Psoas muscle (tissue), 8 donors: Measurements from ENCODE around the gene HOXD8. TPM values are rescaled to one million over a fixed set of nuclear protein-coding genes. Genes with fewer than 3 reads are reported as not detected.

Experiments used
- ATAC-seq, 4 donors: fragments of 200-7000 bp; cut with Tn5 transposase; one replicate each; pipeline ENCODE4 v1.9.1; 2020; ENCODE audit warnings: moderate library complexity in 3 of 4, mild to moderate bottlenecking in 2 of 4
- DNase-seq, 2 donors: peaks; one replicate each; pipeline ENCODE4 v3.0.0-alpha.2; 2020
- H3K27ac ChIP-seq: fragments of 200-600 bp; one replicate; pipeline ENCODE4 v1.8.0; 2022
- H3K27me3 ChIP-seq, 3 donors: fragments of 200-600 bp in 1 of 3; one replicate each; pipeline versions ENCODE4 v1.6.1 to v1.8.0; 2013 to 2022; ENCODE audit warnings: low read length in 2 of 3, mild to moderate bottlenecking in 2 of 3, moderate library complexity in 1 of 3; ENCODE audit not compliant: insufficient read depth in 3 of 3
- H3K36me3 ChIP-seq, 2 donors: fragments of 200-600 bp in 1 of 2; one replicate each; pipeline versions ENCODE4 v1.6.1 to v1.8.0; 2013 to 2022; ENCODE audit warnings: low read depth in 1 of 2, mild to moderate bottlenecking in 1 of 2, moderate library complexity in 1 of 2; ENCODE audit not compliant: insufficient read depth in 1 of 2
- H3K4me1 ChIP-seq: fragments of 200-600 bp; one replicate; pipeline ENCODE4 v1.8.0; 2022
- H3K4me3 ChIP-seq: fragments of 200-600 bp; one replicate; pipeline ENCODE4 v1.8.0; 2022; ENCODE audit warnings: mild to moderate bottlenecking
- H3K9me3 ChIP-seq: fragments of 200-600 bp; one replicate; pipeline ENCODE4 v1.8.0; 2022
- CTCF ChIP-seq: fragments of 200-600 bp; IDR thresholded peaks from one replicate; pipeline ENCODE4 v1.8.0; 2022; ENCODE audit warnings: antibody characterized with exemption
- WGBS, 3 donors: extraction: QIAGEN DNeasy Blood & Tissue Kit; methylation state at CpG; one replicate each; pipeline versions ENCODE4 v1.1.6 to v1.1.7; 2013; 5-methylcytosine and 5-hydroxymethylcytosine counted together
- intact Hi-C, 2 donors: fragments of 100-400 bp; cut with DNase I; formaldehyde crosslinking; loops; one replicate each; pipeline versions ENCODE4 v1.11.0 to v1.14.2; 2022
- polyA plus RNA-seq, 3 donors: library from polyadenylated mRNA; stranded (reverse); fragments of 200-250 nt; gene quantifications; one replicate each; pipeline ENCODE4 v1.2.3, GENCODE V29; 2013
- total RNA-seq, 4 donors: library from RNA; stranded (reverse); fragmentation: NEBNext Ultra II Directional in 2 of 4; extraction: Animal tissue kit (Norgen Biotek cat#: 25700) in 2 of 4; gene quantifications; one replicate each; pipeline versions ENCODE4 v1.2.1 to v1.2.4, GENCODE V29; 2021 to 2023
- donor health status: healthy with polysubstance abuse.
- donor health status: DM: no; HTN: no; CAD: no; lungs with moderate emphysema.
- donor health status: Bipolar disorder and iron deficiency.
- donor health status: healthy.
- donor health status: DM: yes; HTN: yes; CAD: no.
- donor health status: DM: no; HTN: no; CAD: no.
- donor health status: DM: no; HTN: no; CAD: no.
- donor health status: DM: yes; HTN: yes; CAD: no.

The HOXD8 gene
- total and polyA plus RNA-seq, 7 donors, result 3.3 to 52.5 (median 12.9) TPM

- H3K4me3 ChIP-seq, result no peak overlapping the region
- intact Hi-C loops, result no loop called here
- peaks cover 14% of the 10 kb centered on the region for H3K4me1 ChIP-seq
- peaks cover 4 to 99% (median 68%) of the 10 kb centered on the region in 3 donors for H3K27me3 ChIP-seq
- no peaks in the 10 kb centered on the region for H3K9me3 ChIP-seq
- ATAC-seq (no peak), DNase-seq (no peak)
- H3K36me3 ChIP-seq, result no peaks in the 10 kb centered on the region
- WGBS, 3 donors, result 1 to 4% (median 3%) methylated on average over 25 to 59 of the region's 59 CpGs
- no peak overlapping the region for H3K27ac ChIP-seq
- TF ChIP-seq CTCF, result no peak
These were observed 21.7 kb upstream of the HOXD8 start for GRCh38 chr2:176107731-176108181.

GRCh38 chr2:176109192-176109901 is 20.2 kb upstream of the HOXD8 start:
- Histone ChIP-seq H3K27ac (no peak overlapping the region), H3K4me3 (no peak overlapping the region), H3K27me3 (peaks cover 2 to 99% (median 70%) of the 10 kb centered on the region in 3 donors), H3K36me3 (no peaks in the 10 kb centered on the region), H3K4me1 (peaks cover 9% of the 10 kb centered on the region), H3K9me3 (no peaks in the 10 kb centered on the region)
- DNase-seq (no peak), ATAC-seq (no peak)
- intact Hi-C loops, result no loop called here
- WGBS, 3 donors, result 21 to 26% (median 22%) methylated on average over 26 of the region's 26 CpGs
- no peak for TF ChIP-seq CTCF

GRCh38 chr2:176109946-176110345 is 19.6 kb upstream of the HOXD8 start:
- Histone ChIP-seq H3K27ac (no peak overlapping the region), H3K9me3 (no peaks in the 10 kb centered on the region), H3K36me3 (no peaks in the 10 kb centered on the region), H3K4me3 (no peak overlapping the region), H3K27me3 (peaks cover 2 to 99% (median 69%) of the 10 kb centered on the region in 3 donors), H3K4me1 (peaks cover 4% of the 10 kb centered on the region)
- intact Hi-C loops, result loop anchor here in 1 of 2 donors (5.0 kb wide), 1 partner anchor 33 kb away; no protein-coding TSS in a partner anchor
- ATAC-seq (no peak), DNase-seq (no peak)
- 44 to 51% (median 49%) methylated on average over 4 of the region's 4 CpGs for WGBS, 3 donors
- TF ChIP-seq CTCF, result no peak

GRCh38 chr2:176110415-176111308 is 18.8 kb upstream of the HOXD8 start:
- intact Hi-C loops, result loop anchor here in 1 of 2 donors (5.0 kb wide), 1 partner anchor 33 kb away; no protein-coding TSS in a partner anchor
- no peak for ATAC-seq
- Histone ChIP-seq H3K4me3 (no peak overlapping the region), H3K9me3 (no peaks in the 10 kb centered on the region), H3K4me1 (peaks cover 4% of the 10 kb centered on the region), H3K27me3 (peaks cover 2 to 99% (median 64%) of the 10 kb centered on the region in 3 donors), H3K36me3 (no peaks in the 10 kb centered on the region), H3K27ac (no peak overlapping the region)
- WGBS, 3 donors, result 31 to 32% (median 32%) methylated on average over 7 of the region's 7 CpGs
- TF ChIP-seq CTCF, result no peak
- DNase-seq, result no peak
